Vagina (tissue), 2 donors: Measurements from ENCODE around the gene GALNT2. TPM values are rescaled to one million over a fixed set of nuclear protein-coding genes. Genes with fewer than 3 reads are reported as not detected.

Experiments
- DNase-seq, 2 donors: peaks; one replicate each; pipeline ENCODE4 v3.0.0-alpha.2; 2017; ENCODE audit errors: extremely low spot score in 2 of 2
- H3K27ac ChIP-seq: fragments of 200-600 bp; sonication (generic); one replicate; pipeline ENCODE4 v1.5.1; 2019
- H3K27me3 ChIP-seq: fragments of 200-600 bp; sonication (generic); one replicate; pipeline ENCODE4 v1.5.1; 2019
- H3K36me3 ChIP-seq, 2 donors: fragments of 200-600 bp; sonication (generic); one replicate each; pipeline ENCODE4 v1.5.1; 2017 to 2019
- H3K4me1 ChIP-seq: fragments of 200-600 bp; sonication (generic); one replicate; pipeline ENCODE4 v1.5.1; 2019
- H3K4me3 ChIP-seq, 2 donors: fragments of 200-600 bp; sonication (generic); 1 replicate in 1 of 2; 2 replicates in 1 of 2; pipeline ENCODE4 v1.5.1; 2016 to 2019
- H3K9me3 ChIP-seq: fragments of 200-600 bp; sonication (generic); one replicate; pipeline ENCODE4 v1.5.1; 2019
- POLR2A ChIP-seq, 2 donors: fragments of 450-650 bp; IDR thresholded peaks; one replicate each; pipeline ENCODE4 v1.6.1; 2017; ENCODE audit warnings: antibody characterized with exemption in 2 of 2, mild to moderate bottlenecking in 2 of 2, moderate library complexity in 2 of 2
- POLR2AphosphoS5 ChIP-seq, 2 donors: sonication (generic); formaldehyde crosslinking; IDR thresholded peaks; one replicate each; pipeline ENCODE4 v1.9.0; 2017; ENCODE audit warnings: antibody characterized with exemption in 2 of 2, mild to moderate bottlenecking in 2 of 2, low read depth in 1 of 2; ENCODE audit not compliant: insufficient read depth in 1 of 2
- intact Hi-C: fragments of 100-400 bp; cut with DNase I; formaldehyde crosslinking; loops from one replicate; pipeline ENCODE4 v1.15.1; 2023
- total RNA-seq: library from RNA; depleted of rRNA; stranded (reverse); fragments of >200 nt; gene quantifications from one replicate; pipeline ENCODE4 v1.2.3, GENCODE V29; 2016
- TF ChIP-seq, protein P1 (sequence below), 3 experiments: fragments of 450-650 bp in 2 of 3; fragments of 200-600 bp in 1 of 3; sonication (generic) in 1 of 3; IDR thresholded peaks; one replicate each; pipeline ENCODE4 v1.5.1; 2017 to 2019; ENCODE audit warnings: antibody characterized with exemption in 3 of 3, mild to moderate bottlenecking in 2 of 3, moderate library complexity in 2 of 3

GALNT2 gene
- total RNA-seq, 1 donor from 2014 or later, result 51.6 TPM

DNA sequence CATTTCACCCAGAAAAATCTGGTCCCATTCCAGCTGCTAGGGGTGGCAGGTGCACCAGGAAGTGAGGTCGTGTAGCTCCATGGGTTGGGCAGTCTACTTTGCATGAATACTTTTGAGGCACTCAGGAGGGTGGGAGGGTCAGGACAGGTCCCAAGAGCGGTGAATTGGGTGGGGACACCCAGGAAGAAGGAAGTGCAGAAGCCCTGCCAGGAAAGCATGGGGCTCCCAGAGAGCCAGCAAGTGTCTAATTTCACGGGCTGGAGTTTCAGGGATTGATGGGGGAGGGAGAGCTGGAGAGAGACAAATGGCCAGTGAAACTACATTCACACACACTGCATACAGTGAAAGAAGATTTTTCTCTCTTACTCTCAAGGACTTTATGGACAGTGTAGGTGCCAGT lies 137.8 kb downstream of the GALNT2 start:
- no peaks in the 10 kb centered on the region for H3K9me3 ChIP-seq
- H3K27me3 ChIP-seq, result no peaks in the 10 kb centered on the region
- no peak for TF ChIP-seq POLR2AphosphoS5 (IDR thresholded peaks at IDR 0.05; ENCODE audit: insufficient read depth in 1 of 2, low read depth in 1 of 2)
- TF ChIP-seq, protein P1, sequence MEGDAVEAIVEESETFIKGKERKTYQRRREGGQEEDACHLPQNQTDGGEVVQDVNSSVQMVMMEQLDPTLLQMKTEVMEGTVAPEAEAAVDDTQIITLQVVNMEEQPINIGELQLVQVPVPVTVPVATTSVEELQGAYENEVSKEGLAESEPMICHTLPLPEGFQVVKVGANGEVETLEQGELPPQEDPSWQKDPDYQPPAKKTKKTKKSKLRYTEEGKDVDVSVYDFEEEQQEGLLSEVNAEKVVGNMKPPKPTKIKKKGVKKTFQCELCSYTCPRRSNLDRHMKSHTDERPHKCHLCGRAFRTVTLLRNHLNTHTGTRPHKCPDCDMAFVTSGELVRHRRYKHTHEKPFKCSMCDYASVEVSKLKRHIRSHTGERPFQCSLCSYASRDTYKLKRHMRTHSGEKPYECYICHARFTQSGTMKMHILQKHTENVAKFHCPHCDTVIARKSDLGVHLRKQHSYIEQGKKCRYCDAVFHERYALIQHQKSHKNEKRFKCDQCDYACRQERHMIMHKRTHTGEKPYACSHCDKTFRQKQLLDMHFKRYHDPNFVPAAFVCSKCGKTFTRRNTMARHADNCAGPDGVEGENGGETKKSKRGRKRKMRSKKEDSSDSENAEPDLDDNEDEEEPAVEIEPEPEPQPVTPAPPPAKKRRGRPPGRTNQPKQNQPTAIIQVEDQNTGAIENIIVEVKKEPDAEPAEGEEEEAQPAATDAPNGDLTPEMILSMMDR (IDR thresholded peaks at IDR 0.05), result no peak
- TF ChIP-seq POLR2A (IDR thresholded peaks at IDR 0.05), result no peak
- H3K4me3 ChIP-seq, result no peak overlapping the region
- no peaks in the 10 kb centered on the region for H3K36me3 ChIP-seq
- intact Hi-C loops, result no loop called here
- H3K27ac ChIP-seq, result no peak overlapping the region
- peaks cover 18% of the 10 kb centered on the region for H3K4me1 ChIP-seq
- no peak for DNase-seq

DNA sequence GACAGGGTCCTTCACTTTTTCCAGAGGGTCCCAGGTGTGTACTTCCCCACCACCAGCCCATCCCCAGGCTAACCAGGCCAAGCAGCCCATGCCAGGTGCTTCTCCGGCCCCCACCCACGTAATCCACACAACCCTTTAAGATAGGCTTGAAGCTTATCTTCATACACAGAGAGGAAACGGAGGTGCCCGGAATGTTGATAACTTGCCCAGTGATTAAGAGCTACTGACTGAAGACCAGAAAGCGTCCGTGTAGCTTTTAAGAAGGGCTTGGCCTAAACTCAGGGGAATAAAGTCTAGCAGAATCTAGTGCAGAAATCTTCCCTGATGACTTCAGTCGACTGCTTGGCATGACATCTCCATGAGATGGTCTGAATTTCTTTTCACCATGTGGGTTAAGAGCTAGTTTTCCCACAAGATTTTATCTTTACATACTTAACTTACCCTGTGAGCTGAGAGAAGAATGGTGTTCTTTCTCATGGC lies 138.7 kb downstream of the GALNT2 start:
- no peak overlapping the region for H3K27ac ChIP-seq
- TF ChIP-seq POLR2AphosphoS5 (IDR thresholded peaks at IDR 0.05; ENCODE audit: insufficient read depth in 1 of 2, low read depth in 1 of 2) (no peak), POLR2A (IDR thresholded peaks at IDR 0.05) (no peak)
- TF ChIP-seq, protein P1 (IDR thresholded peaks at IDR 0.05), result no peak
- intact Hi-C loops, result no loop called here
- H3K9me3 ChIP-seq, result no peaks in the 10 kb centered on the region
- H3K36me3 ChIP-seq, result no peaks in the 10 kb centered on the region
- H3K4me1 ChIP-seq, result peaks cover 26% of the 10 kb centered on the region
- no peak overlapping the region for H3K4me3 ChIP-seq
- DNase-seq, result no peak
- H3K27me3 ChIP-seq, result no peaks in the 10 kb centered on the region

DNA sequence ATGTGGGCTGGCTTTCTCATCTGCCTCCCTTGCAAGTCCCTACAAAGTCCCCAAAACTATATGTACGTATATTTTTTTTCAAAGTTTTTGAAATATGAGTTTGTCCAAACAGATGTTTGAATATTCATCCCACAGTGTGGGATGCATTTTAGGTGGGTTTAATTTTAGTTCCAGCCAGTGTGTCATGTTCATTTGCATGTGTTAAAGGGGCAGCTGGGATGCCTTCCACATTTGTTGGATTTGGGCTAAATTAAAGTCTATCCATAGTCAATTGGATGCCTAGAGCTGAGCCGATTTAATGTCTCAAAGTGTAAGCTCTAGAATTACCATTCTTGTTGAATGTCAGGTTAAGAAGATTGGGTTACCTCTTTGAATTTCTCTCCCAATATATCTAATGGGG lies 139.2 kb downstream of the GALNT2 start:
- H3K4me1 ChIP-seq, result peaks cover 30% of the 10 kb centered on the region
- intact Hi-C loops, result no loop called here

DNA sequence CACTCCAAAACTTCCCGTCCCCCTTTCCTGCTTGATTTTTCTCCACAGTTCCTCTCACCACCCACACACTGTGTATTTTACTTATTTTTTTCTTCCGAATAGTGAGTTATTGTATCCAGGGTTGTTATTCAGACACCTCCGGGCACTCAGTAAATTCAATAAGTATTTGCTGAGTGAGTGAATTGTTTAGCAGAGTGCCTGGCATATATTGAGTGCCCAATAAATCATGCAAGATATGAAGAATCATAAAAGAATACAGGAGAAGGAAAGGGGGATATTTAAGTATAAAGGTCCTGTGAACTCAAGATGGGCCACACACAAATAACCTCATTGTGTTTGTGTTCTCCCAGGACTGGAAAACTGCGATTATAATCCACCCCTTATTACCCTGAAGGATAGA lies 139.9 kb downstream of the GALNT2 start:
- H3K27ac ChIP-seq, result no peak overlapping the region
- intact Hi-C loops, result no loop called here
- H3K9me3 ChIP-seq, result no peaks in the 10 kb centered on the region
- H3K27me3 ChIP-seq, result no peaks in the 10 kb centered on the region
- TF ChIP-seq, protein P1 (IDR thresholded peaks at IDR 0.05), result no peak
- TF ChIP-seq POLR2A (IDR thresholded peaks at IDR 0.05), result no peak
- no peak for TF ChIP-seq POLR2AphosphoS5 (IDR thresholded peaks at IDR 0.05; ENCODE audit: insufficient read depth in 1 of 2, low read depth in 1 of 2)
- peaks cover 35% of the 10 kb centered on the region for H3K4me1 ChIP-seq
- DNase-seq, result no peak
- H3K36me3 ChIP-seq, result no peaks in the 10 kb centered on the region
- no peak overlapping the region for H3K4me3 ChIP-seq

More for the DNA sequence above, 139.2 kb downstream of the GALNT2 start:
- Histone ChIP-seq H3K27me3 (no peaks in the 10 kb centered on the region), H3K4me3 (no peak overlapping the region), H3K36me3 (no peaks in the 10 kb centered on the region), H3K9me3 (no peaks in the 10 kb centered on the region), H3K27ac (no peak overlapping the region)
- TF ChIP-seq POLR2A (IDR thresholded peaks at IDR 0.05) (no peak), POLR2AphosphoS5 (IDR thresholded peaks at IDR 0.05; ENCODE audit: insufficient read depth in 1 of 2, low read depth in 1 of 2) (no peak)
- TF ChIP-seq, protein P1 (IDR thresholded peaks at IDR 0.05), result no peak
- DNase-seq, result no peak

DNA sequence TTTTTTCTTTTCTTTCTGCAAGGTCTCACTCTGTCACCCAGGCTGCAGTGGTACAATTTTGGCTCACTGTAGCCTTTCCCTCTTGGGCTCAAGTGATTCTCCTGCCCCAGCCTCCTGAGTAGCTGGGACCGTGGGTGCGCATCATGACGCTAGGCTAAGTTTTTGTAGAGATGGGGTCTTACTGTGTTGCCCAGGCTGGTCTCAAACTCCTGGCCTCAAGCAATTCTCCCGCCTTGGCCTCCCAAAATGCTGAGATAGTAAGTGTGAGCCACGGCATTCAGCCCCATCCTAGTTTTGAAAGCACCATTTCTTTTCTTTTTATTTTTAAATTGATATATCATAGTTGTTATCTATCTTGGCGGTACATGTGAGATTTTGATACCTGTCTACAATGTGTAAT lies 140.6 kb downstream of the GALNT2 start:
- Histone ChIP-seq H3K4me3 (no peak overlapping the region), H3K27me3 (no peaks in the 10 kb centered on the region), H3K9me3 (no peaks in the 10 kb centered on the region), H3K36me3 (no peaks in the 10 kb centered on the region), H3K4me1 (peaks cover 35% of the 10 kb centered on the region), H3K27ac (no peak overlapping the region)
- no peak for TF ChIP-seq POLR2AphosphoS5 (IDR thresholded peaks at IDR 0.05; ENCODE audit: insufficient read depth in 1 of 2, low read depth in 1 of 2)
- TF ChIP-seq, protein P1 (IDR thresholded peaks at IDR 0.05), result no peak
- no peak for TF ChIP-seq POLR2A (IDR thresholded peaks at IDR 0.05)
- DNase-seq, result no peak
- intact Hi-C loops, result no loop called here
